Stimulated activated CD4-positive, alpha-beta T cell treated with anti-CD3 and anti-CD28 coated beads, Interleukin-1b, Interleukin-23, amount 100 ng/mL, for 4 hours (primary cell): ENCODE data around the gene ZNF385B.
"Not testable (repeated sequence)": the region's sequence is repeated elsewhere in the genome, so short reads cannot be mapped to it uniquely, and the experiment has no call there.

ENCODE experiments used
- DNase-seq, 2 donors: peaks; one replicate each; pipeline ENCODE4 v3.0.0-alpha.2; 2020; ENCODE audit warnings: low read depth in 2 of 2

Gene ZNF385B

GRCh38 chr2:179802051-179802882 is 59.1 kb downstream of the ZNF385B start:
- no peak for DNase-seq

- DNase-seq: no peak
Observed at GRCh38 chr2:179800776-179801175, 60.6 kb downstream of the ZNF385B start.

- DNase-seq: no peak
Observed at GRCh38 chr2:179796213-179797007, 65.0 kb downstream of the ZNF385B start.

- no peak for DNase-seq
Observed at GRCh38 chr2:179793902-179794301, 67.5 kb downstream of the ZNF385B start.

GRCh38 chr2:179793238-179793637 is 68.2 kb downstream of the ZNF385B start:
- no peak for DNase-seq

- no peak for DNase-seq
Observed at GRCh38 chr2:179790235-179791217, 70.9 kb downstream of the ZNF385B start.

GRCh38 chr2:179788104-179788503 is 73.3 kb downstream of the ZNF385B start:
- no peak for DNase-seq

- DNase-seq: no peak
Observed at GRCh38 chr2:179787601-179788000, 73.8 kb downstream of the ZNF385B start.

GRCh38 chr2:179785902-179786301 is 75.5 kb downstream of the ZNF385B start:
- DNase-seq: no peak

- not testable (repeated sequence) for DNase-seq
Observed at GRCh38 chr2:179782346-179782745, 79.1 kb downstream of the ZNF385B start.

GRCh38 chr2:179773986-179774385 is 87.4 kb downstream of the ZNF385B start:
- DNase-seq: no peak

GRCh38 chr2:179772346-179772745 is 89.1 kb downstream of the ZNF385B start:
- DNase-seq: no peak

GRCh38 chr2:179771791-179772190 is 89.6 kb downstream of the ZNF385B start:
- DNase-seq: no peak

GRCh38 chr2:179770029-179770428 is 91.4 kb downstream of the ZNF385B start:
- DNase-seq: no peak

GRCh38 chr2:179769323-179769722 is 92.1 kb downstream of the ZNF385B start:
- DNase-seq: no peak

GRCh38 chr2:179768765-179769164 is 92.6 kb downstream of the ZNF385B start:
- DNase-seq: no peak

- DNase-seq: no peak
Observed at GRCh38 chr2:179765666-179766065, 95.7 kb downstream of the ZNF385B start.

- DNase-seq: no peak
Observed at GRCh38 chr2:179764710-179765109, 96.7 kb downstream of the ZNF385B start.

- no peak for DNase-seq
Observed at GRCh38 chr2:179758636-179759035, 102.8 kb downstream of the ZNF385B start.

- no peak for DNase-seq
Observed at GRCh38 chr2:179751163-179751809, 110.1 kb downstream of the ZNF385B start.

- no peak for DNase-seq
Observed at GRCh38 chr2:179749210-179749609, 112.2 kb downstream of the ZNF385B start.
